HG03103 (cell line): Measurements from ENCODE around the gene NUDT22.
A peak's percentile ranks its signal among the peaks of the same experiment; 100 is the strongest.

Source experiments
- ATAC-seq: cut with Tn5 transposase; IDR thresholded peaks from one replicate; pipeline ENCODE4 v1.9.1; 2021; ENCODE audit warnings: low read depth; ENCODE audit not compliant: unreplicated experiment

Gene NUDT22

GRCh38 chr11:64225608-64226506, at the start of gene NUDT22, which contains the start of gene TRPT1:
TSS of gene NUDT22 (plus strand) at chr11:64226274. CDS start at chr11:64226653, 379 bp downstream.
TSS of gene TRPT1 (minus strand) at chr11:64226186. CDS start at chr11:64225860, 326 bp downstream.
- ATAC-seq = peak; percentile 41

- no peak for ATAC-seq
Observed at GRCh38 chr11:64176751-64177150, 49.3 kb upstream of the NUDT22 start.

GRCh38 chr11:64178203-64178602, 47.9 kb upstream of the NUDT22 start:
- no peak for ATAC-seq

GRCh38 chr11:64178951-64179639, 47.0 kb upstream of the NUDT22 start:
- ATAC-seq = no peak

- ATAC-seq = no peak
Observed at GRCh38 chr11:64180891-64181290, 45.2 kb upstream of the NUDT22 start.

GRCh38 chr11:64181506-64182411, 44.3 kb upstream of the NUDT22 start:
- no peak for ATAC-seq

GRCh38 chr11:64183890-64184289, 42.2 kb upstream of the NUDT22 start:
- ATAC-seq = no peak

- peak; percentile 8 for ATAC-seq
Observed at GRCh38 chr11:64185175-64185692, 40.8 kb upstream of the NUDT22 start.

- peak; percentile 75 for ATAC-seq
Observed at GRCh38 chr11:64185693-64186491, 40.2 kb upstream of the NUDT22 start, which contains the start of gene STIP1. TSS of gene STIP1 (plus strand) at chr11:64186171. CDS start at chr11:64186262, 91 bp downstream.

GRCh38 chr11:64186492-64187165, 39.4 kb upstream of the NUDT22 start:
- no peak for ATAC-seq

GRCh38 chr11:64192434-64192833, 33.6 kb upstream of the NUDT22 start:
- no peak for ATAC-seq

GRCh38 chr11:64196626-64197025, 29.4 kb upstream of the NUDT22 start:
- no peak for ATAC-seq

GRCh38 chr11:64198511-64198910, 27.6 kb upstream of the NUDT22 start:
- ATAC-seq = no peak

- no peak for ATAC-seq
Observed at GRCh38 chr11:64201543-64201942, 24.5 kb upstream of the NUDT22 start.

- no peak for ATAC-seq
Observed at GRCh38 chr11:64202992-64203391, 23.1 kb upstream of the NUDT22 start.

- ATAC-seq = no peak
Observed at GRCh38 chr11:64203421-64204079, 22.5 kb upstream of the NUDT22 start.

GRCh38 chr11:64204080-64204440, 22.0 kb upstream of the NUDT22 start:
- no peak for ATAC-seq

GRCh38 chr11:64204464-64204989, 21.5 kb upstream of the NUDT22 start:
- ATAC-seq = no peak
